Islet of Langerhans (tissue), 1 donor: ENCODE data around the gene TUBGCP2.

ENCODE experiments used
- FAIRE-seq: peaks from one replicate; lab custom pipeline; 2011; peaks lifted over from hg19 to GRCh38; lab: Jason Lieb, UNC

Gene TUBGCP2

GRCh38 chr10:133302230-133302629 is 6.4 kb downstream of the TUBGCP2 start:
- no peak for FAIRE-seq

DNA sequence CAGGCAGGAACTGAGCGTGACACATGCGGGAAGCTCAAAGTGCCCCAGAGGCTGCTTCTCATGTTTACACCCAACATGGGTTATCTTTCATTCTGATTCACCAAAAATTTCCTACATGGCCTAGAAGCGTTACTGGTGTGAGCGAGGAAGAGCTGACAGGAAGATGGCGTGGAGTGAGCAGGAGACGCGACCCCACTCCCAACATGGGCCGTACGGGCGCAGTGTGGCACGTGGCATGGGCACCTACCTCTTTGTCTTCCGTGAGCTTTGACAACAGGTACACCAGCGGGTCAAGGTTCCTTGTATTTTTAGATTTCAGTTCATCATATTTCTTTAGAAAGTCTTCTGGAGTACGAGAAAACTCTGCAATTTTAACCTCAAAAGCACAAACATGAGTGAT is 8.9 kb downstream of the TUBGCP2 start:
- no peak for FAIRE-seq

DNA sequence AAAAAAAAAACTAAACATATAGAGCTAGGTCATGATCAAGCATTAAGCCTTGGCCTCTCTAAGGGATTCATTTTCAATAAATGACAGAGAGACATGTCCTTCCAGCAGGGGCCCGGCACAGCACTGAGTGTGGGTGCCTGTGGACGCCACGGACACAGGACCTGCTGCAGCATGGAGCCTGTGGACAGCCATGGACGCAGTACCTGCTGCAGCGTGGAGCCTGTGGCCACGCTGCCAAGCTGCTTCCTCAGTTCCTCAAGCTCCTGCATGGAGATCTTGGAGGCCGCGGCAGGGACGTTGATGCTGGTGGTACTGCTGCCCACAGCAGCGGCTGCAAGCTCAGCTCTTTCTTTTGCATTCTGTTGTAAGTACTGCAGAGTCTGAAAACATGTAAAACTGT is 9.4 kb downstream of the TUBGCP2 start:
- FAIRE-seq = no peak

DNA sequence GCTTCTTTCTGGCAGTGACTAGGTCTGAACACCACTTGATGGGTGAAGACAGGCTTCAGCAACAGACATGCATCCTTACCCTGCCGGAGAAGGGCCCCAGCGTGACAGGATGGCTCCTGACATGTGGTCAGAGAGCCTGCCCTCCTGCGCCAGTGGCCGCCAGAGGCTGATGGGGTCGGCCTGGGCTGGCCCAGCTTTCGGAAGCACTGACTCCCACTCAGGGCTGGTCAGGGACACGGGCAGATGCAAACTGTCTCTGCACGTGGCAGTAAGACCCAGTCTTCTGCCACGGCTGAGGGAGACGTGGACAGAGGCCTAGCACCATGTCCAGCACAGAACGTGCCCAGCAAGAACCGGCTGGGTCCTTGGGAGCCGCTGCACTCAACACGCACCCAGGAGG is 10.2 kb downstream of the TUBGCP2 start:
- no peak for FAIRE-seq

- no peak for FAIRE-seq
Observed at GRCh38 chr10:133297504-133297903, 11.2 kb downstream of the TUBGCP2 start.

GRCh38 chr10:133295426-133296320 is 13.0 kb downstream of the TUBGCP2 start:
- FAIRE-seq = no peak

GRCh38 chr10:133294189-133294588 is 14.5 kb downstream of the TUBGCP2 start:
- FAIRE-seq = no peak

- FAIRE-seq = no peak
Observed at GRCh38 chr10:133293810-133294119, 14.9 kb downstream of the TUBGCP2 start.

DNA sequence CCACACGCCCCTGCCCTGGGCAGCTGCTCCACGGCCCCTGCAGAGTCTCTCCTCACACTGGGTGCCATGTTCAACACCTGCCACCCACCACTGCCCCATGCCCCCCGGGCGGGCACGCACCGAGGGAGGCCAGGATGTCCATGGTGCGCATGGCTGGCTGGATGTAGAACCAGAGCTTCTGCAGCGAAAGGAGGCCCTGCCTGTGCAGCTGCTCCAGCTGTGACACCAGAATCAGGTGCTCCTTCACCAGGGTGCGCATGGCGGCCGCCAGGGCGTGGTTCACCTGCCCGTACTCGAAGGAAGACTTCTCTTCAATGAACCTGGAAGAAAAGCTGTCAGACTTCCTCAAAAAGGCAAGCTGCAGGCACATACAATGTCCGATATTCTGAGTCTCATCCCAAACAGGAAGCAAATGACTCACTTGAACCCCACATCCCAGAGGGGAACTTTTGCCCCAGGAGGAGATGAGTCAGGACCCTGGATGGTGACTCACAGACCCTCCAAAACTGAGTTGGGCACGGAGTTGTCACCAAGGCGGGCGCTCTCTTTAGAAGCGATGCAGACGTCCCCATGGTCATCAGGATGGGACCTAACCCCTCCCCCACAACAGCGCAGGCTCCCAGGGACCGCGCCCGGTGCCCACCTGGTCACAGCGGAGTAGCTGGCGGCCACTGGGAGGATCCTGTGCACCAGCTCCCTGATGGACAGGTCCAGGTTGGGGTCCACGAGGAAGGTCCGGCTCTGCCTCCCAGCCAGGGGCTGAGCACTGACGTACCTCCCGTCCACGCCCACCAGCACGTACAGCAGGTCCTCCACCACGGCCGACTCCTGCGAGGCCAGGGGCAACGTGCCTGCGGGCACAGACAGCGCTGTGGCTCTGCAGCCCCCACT is 15.5 kb downstream of the TUBGCP2 start:
- FAIRE-seq = no peak

GRCh38 chr10:133289761-133290160 is 18.9 kb downstream of the TUBGCP2 start:
- no peak for FAIRE-seq

DNA sequence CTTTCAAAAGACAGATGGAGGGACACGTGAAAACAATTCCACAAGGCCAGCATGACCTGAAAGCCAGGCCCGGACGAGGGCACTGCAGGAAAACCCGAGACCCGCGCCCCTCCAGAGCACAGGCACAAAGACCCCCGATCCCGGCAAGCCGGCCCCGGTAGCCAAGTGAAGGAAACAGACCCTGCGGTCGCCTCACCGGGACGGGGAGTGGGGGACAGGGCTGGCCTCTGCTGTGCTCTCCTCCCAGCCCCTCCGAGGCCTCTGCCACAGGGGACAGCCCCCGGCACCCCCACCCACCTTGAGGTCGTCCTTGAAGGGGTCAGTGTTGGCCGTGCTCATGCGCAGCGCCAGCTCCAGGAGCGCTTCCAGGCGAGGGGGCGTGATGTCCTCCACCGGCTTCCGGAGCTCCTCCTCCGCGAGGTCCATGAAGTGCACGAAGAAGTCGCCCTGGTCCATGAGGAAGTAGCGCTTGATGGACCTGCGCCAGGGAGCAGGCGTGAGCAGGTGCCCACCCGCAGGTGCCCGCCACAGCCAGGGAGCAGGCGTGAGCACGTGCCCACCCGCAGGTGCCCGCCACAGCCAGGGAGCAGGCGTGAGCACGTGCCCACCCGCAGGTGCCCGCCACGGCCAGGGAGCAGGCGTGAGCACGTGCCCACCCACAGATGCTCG is 20.7 kb downstream of the TUBGCP2 start:
- no peak for FAIRE-seq

DNA sequence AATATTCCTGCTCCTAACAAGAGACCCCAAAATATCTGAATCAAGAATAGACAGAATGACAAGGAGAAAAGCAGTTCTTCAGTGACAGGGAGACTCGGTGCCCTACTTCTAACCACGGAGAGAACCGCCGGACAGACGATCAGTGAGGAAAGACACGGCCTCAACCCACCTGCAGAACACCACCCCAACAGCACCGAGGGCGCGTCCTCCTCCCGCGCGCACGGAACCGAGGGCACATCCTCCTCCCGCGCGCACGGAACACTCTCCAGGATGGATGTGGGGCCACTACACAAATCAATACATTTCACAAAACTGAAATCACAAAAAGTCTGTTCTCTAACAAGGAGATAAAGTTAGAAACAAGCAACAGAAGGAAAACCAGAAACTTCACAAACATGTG is 22.3 kb downstream of the TUBGCP2 start:
- no peak for FAIRE-seq

- no peak for FAIRE-seq
Observed at GRCh38 chr10:133285217-133285616, 23.5 kb downstream of the TUBGCP2 start.

DNA sequence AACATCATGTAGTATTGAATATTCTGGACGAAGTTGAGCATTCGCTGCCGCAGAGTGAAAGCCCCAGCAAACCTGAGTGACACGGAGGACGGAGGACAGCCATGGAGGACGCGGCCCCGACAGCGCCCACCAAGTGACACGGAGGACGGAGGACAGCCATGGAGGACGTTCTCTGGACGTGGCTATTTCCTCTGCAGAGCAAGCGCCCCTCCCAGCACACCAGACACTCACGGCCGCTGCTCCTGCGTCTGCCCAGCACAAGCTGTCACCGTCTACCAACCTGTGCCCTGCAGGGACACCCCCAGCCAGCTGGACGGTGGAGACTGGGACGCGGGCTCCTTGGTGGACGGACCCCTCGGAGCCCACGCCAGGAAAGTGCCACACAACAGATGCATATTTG is 24.7 kb downstream of the TUBGCP2 start:
- no peak for FAIRE-seq

DNA sequence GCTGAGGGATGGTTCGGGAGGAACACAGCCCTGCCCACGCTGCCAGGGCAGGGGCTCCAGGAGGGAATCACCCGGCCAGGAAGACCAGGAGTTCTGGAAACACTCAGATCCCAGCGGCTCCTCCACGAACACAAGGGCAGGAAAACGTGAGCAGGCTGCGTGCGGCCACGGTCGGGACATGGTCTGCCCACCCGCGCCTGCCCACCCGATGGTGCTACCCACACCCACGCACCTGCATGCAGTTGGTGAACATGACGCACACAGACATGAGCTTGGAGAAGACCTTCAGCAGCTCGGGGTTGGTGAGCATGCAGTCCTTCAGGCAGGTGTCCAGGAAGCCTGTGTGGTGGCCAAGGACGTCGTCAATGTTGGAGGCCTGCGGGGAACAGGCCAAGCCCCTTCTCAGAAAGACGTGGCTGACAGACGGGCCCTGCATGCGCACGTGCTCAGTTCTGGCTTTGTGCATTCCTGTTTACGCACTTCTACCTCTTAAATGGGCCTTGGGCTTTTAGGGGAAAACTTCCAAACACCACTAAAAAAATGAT is 25.8 kb downstream of the TUBGCP2 start:
- FAIRE-seq = no peak

GRCh38 chr10:133281628-133282372 is 26.9 kb downstream of the TUBGCP2 start:
- FAIRE-seq = no peak

GRCh38 chr10:133281084-133281483 is 27.6 kb downstream of the TUBGCP2 start:
- no peak for FAIRE-seq

DNA sequence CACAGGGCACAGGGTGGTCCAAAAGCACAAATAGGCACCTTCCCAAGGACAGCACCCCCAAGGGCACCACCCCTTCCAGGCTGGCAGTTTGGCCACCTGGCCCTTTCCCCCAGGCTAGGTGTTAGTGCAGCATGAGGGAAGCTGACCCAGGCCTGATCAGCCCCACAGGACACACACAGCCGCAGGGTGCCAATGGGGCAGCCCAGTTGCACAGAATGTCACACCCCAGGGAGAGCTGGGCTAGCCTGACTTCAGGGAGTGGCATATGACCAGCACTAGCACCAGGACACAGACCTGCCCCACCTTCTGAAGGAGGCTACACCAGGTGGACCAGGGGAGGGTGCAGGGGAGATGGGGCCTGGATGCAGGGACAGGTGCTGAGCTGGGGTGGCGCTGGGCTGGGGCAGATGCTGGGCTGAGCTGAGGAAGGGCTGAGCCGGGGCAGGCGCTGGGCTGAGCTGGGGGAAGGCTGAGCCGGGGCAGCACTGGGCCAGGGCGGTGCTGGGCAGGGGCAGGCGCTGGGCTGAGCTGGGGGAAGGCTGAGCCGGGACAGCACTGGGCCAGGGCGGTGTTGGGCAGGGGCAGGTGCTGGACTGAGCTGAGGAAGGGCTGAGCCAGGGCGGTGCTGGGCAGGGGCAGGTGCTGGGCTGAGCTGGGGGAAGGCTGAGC is 28.1 kb downstream of the TUBGCP2 start:
- no peak for FAIRE-seq

DNA sequence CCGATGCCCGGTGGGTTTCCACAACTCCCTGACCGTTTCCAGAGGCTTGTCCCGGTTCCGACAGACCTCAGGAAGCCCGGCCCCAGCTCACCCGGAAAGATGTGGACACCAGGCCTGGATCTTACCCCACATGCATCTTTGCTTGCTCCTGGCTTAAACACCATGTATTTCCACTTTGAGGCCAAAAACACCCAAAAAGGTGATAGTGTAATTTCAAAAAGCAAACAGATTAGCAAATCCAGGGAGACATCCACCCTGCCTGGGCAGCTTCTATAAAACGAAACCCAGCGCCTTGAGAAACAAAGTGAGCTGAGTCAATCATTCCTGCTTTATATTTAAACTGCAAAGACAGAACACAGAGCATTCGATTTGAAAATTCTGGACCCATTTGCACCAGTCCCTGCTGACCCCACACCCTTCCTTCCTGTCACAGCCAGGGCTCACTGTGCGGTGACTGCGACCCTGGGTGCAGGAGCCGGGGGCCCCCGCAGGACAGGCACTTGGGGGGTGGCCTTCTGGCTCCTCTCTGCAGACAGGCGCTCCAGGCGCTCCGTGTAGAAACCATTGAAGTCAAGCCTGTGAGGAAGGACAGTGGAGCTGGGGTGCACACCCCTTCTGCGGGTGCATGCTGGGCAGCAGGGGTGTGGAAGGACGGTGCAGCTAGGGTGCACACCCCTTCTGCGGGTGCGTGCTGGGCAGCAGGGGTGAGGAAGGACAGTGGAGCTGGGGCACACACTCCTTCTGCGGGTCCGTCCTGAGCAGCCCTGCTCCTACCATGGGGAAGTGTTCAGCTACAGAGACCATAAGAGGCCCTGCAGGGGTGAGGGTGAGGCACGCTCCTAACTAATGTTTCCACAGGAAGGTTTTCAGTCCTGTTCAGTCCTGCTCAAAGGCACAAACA is 29.1 kb downstream of the TUBGCP2 start:
- no peak for FAIRE-seq

- FAIRE-seq = no peak
Observed at GRCh38 chr10:133278577-133279265, 30.0 kb downstream of the TUBGCP2 start.
